ENCODE results near the gene ZNF57.
"Not testable (repeated sequence)": the region's sequence is repeated elsewhere in the genome, so short reads cannot be mapped to it uniquely, and the experiment has no call there.

ZNF57 gene

DNA sequence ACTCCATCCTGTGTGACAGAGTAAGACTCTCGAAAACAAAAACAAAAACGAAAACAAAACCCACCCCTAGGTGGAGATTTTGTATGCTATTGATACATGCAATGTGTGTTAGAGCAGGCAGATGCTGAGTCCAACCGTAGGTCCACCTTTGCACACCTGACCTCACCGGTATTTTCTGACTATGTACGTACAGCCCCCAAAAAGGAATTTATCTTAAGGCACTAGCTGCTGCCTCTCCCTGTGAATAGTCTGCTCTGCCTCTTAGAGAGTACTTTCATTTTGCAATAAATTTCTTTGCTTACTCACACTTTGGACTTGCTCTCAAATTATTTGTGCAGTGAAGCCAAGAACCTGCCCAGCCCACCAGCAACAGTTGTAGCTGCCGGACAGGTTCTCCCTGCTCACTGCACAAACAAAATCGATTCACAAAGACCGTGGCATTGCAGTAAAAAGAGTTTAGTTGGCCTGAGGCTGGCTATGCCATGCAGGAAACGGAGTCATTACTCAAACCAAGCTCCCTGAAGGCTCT is 52.3 kb downstream of the ZNF57 start:
- DNase-seq (ENCODE audit: low spot score) = peak; percentile 27

DNA sequence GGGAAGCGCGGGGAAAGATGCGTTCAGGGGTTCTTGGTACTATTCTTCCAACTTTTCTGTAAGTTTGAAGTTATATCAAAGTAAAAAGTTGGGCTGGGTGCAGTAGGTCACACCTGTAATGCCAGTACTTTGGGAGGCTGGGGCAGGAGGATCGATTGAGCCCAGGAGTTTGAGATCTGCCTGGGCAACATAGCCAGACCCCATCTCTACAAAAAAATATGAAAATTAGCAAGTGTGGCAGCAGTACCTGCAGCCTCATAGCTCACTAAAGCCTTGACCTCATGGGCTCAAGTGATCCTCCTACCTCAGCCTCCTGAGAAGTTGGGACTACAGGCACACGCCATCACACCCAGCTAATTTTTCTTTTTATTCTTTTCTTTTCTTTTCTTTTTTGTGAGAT is 56.4 kb downstream of the ZNF57 start:
- no peak for DNase-seq (ENCODE audit: low spot score)

- no peak for DNase-seq (ENCODE audit: low spot score)
These were observed 59.4 kb downstream of the ZNF57 start for GRCh38 chr19:2960120-2960519.

- DNase-seq (ENCODE audit: low spot score) = peak; percentile 80
These were observed 61.4 kb downstream of the ZNF57 start for GRCh38 chr19:2962018-2962670.

DNA sequence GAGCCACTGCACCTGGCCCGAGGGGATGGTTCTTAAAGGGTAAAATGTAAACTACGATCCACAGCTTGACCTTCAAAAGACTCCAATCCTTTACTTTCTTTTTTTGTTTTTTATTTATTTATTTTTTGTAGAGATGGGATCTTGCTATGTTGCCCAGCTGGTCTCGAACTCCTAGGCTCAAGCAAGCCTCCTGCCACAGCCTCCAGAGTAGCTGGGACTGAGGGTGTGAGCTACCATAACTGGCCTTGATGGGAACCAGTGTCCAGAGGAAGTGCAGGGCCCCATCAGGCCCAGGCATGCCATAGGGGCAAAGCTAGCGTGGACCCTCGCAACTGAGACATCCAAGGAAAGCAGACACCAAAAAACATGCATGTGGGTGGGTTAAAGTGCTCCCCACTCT is 62.4 kb downstream of the ZNF57 start:
- DNase-seq (ENCODE audit: low spot score) = no peak

DNA sequence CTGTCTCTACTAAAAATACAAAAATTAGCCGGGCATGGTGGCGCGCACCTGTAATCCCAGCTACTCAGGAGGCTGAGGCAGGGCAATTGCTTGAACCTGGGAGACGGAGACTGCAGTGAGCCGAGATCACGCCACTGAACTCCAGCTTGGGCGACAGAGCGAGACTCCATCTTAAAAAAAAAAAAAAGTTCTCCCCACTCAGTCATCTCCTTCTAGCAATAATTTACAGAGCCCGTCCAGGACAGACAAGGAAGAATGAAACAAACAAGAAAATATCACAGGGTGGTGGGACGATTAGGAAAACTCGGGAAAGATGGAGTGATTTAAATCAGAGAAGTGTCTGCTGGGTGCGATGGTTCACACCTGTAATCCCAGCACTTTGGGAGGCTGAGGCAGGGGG is 62.9 kb downstream of the ZNF57 start:
- not testable (repeated sequence) for DNase-seq (ENCODE audit: low spot score)

DNA sequence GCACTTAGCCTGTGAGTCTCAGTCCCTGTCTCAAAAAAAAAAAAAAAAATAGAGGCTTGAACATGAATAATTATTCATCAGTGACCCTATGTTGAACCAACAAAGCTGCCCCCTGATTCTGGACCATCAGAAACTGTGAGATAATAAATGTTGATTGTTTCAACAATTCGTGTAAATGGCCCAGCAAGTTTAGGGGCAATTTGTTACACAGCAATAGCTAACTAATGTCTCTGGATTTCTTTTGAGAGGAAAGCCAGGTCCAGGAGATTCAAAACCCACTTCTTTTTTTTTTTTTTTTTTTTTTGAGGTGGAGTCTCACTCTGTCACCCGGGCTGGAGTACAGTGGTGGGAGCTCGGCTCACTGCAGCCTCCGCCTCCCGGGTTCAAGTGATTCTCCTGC is 64.1 kb downstream of the ZNF57 start:
- DNase-seq (ENCODE audit: low spot score) = no peak

DNA sequence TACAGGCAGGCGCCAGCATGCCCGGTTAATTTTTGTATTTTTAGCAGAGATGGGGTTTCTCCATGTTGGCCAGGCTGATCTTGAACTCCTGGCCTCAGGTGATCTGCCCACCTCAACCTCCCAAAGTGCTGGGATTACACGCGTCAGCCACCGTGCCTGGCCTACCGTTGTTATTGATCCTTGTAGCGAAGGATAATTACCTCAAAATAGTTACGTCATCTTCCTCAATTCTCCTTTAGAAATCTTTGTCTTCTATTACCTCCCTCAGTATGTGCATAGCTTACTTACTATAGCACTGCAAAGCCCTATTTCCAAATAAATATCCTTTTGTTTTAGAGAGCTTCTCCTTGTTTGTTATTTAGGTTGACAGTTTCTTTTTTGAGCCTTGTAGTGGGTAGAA is 67.2 kb downstream of the ZNF57 start:
- DNase-seq (ENCODE audit: low spot score) = no peak

Measured in GM03348 (cell line).